ENCODE data around the gene GRID1.
"Not testable (repeated sequence)": the region's sequence is repeated elsewhere in the genome, so short reads cannot be mapped to it uniquely, and the experiment has no call there.

The GRID1 gene

GRCh38 chr10:85767891-85768290 is 598.7 kb downstream of the GRID1 start:
- no peak for DNase-seq

- no peak for DNase-seq
These were observed 602.5 kb downstream of the GRID1 start for GRCh38 chr10:85764108-85764507.

GRCh38 chr10:85761906-85762445 is 604.6 kb downstream of the GRID1 start:
- no peak for DNase-seq

GRCh38 chr10:85741626-85742300 is 624.8 kb downstream of the GRID1 start:
- no peak for DNase-seq

GRCh38 chr10:85735997-85736396 is 630.6 kb downstream of the GRID1 start:
- DNase-seq, result no peak

- DNase-seq, result no peak
These were observed 631.8 kb downstream of the GRID1 start for GRCh38 chr10:85734791-85735190.

GRCh38 chr10:85724215-85724614 is 642.4 kb downstream of the GRID1 start:
- no peak for DNase-seq

- DNase-seq, result no peak
These were observed 645.5 kb downstream of the GRID1 start for GRCh38 chr10:85720931-85721590.

GRCh38 chr10:85719408-85719807 is 647.2 kb downstream of the GRID1 start:
- no peak for DNase-seq

- no peak for DNase-seq
These were observed 652.7 kb downstream of the GRID1 start for GRCh38 chr10:85713885-85714284.

- DNase-seq, result no peak
These were observed 663.8 kb downstream of the GRID1 start for GRCh38 chr10:85702768-85703167.

- DNase-seq, result not testable (repeated sequence)
These were observed 667.5 kb downstream of the GRID1 start for GRCh38 chr10:85699066-85699465.

- DNase-seq, result no peak
These were observed 669.7 kb downstream of the GRID1 start for GRCh38 chr10:85696893-85697292.

- no peak for DNase-seq
These were observed 684.0 kb downstream of the GRID1 start for GRCh38 chr10:85682621-85683020.

GRCh38 chr10:85679710-85680109 is 686.9 kb downstream of the GRID1 start:
- no peak for DNase-seq

- no peak for DNase-seq
These were observed 687.5 kb downstream of the GRID1 start for GRCh38 chr10:85679061-85679460.

GRCh38 chr10:85674851-85675250 is 691.7 kb downstream of the GRID1 start:
- DNase-seq, result no peak

- DNase-seq, result no peak
These were observed 693.3 kb downstream of the GRID1 start for GRCh38 chr10:85673270-85673669.

- DNase-seq, result no peak
These were observed 695.1 kb downstream of the GRID1 start for GRCh38 chr10:85671530-85671929.

- no peak for DNase-seq
These were observed 698.1 kb downstream of the GRID1 start for GRCh38 chr10:85668522-85668921.

GRCh38 chr10:85667638-85668233 is 698.9 kb downstream of the GRID1 start:
- no peak for DNase-seq

GRCh38 chr10:85666987-85667386 is 699.6 kb downstream of the GRID1 start:
- DNase-seq, result no peak

GRCh38 chr10:85666102-85666501 is 700.5 kb downstream of the GRID1 start:
- DNase-seq, result no peak

GRCh38 chr10:85665681-85666080 is 700.9 kb downstream of the GRID1 start:
- no peak for DNase-seq
